Urinary bladder (tissue), 4 donors: Measurements from ENCODE around the gene PPP2R5C. TPM values are rescaled to one million over a fixed set of nuclear protein-coding genes. Genes with fewer than 3 reads are reported as not detected.

Source experiments
- DNase-seq: peaks from one replicate; pipeline ENCODE4 v3.0.0-alpha.2; 2015; ENCODE audit errors: extremely low spot score
- H3K27ac ChIP-seq: one replicate; pipeline ENCODE4 v1.5.1; 2013; ENCODE audit warnings: low read depth, mild to moderate bottlenecking, moderate library complexity
- H3K36me3 ChIP-seq: one replicate; pipeline ENCODE4 v1.6.1; 2013; ENCODE audit warnings: mild to moderate bottlenecking, moderate library complexity; ENCODE audit not compliant: insufficient read depth
- H3K4me1 ChIP-seq: one replicate; pipeline ENCODE4 v1.6.1; 2013; ENCODE audit warnings: mild to moderate bottlenecking, moderate library complexity; ENCODE audit not compliant: insufficient read depth
- H3K4me3 ChIP-seq: one replicate; pipeline ENCODE4 v1.5.1; 2013; ENCODE audit warnings: low read depth, low read length
- WGBS: extraction: QIAGEN DNeasy Blood & Tissue Kit; methylation state at CpG from one replicate; pipeline ENCODE4 v1.1.7; 2013; 5-methylcytosine and 5-hydroxymethylcytosine counted together
- polyA plus RNA-seq: library from polyadenylated mRNA; stranded (reverse); fragments of 200-250 nt; gene quantifications from one replicate; pipeline ENCODE4 v1.2.3, GENCODE V29; 2013
- total RNA-seq: library from RNA; depleted of rRNA; stranded (reverse); fragments of >200 nt; gene quantifications from one replicate; pipeline ENCODE4 v1.2.3, GENCODE V29; 2014
- donor health status: healthy with polysubstance abuse.
- donor health status: healthy.

The PPP2R5C gene
- total and polyA plus RNA-seq, 2 donors: 85.4 to 118 TPM

- no peak for DNase-seq
- WGBS: 87% methylated on average over 2 of the region's 2 CpGs
- H3K27ac ChIP-seq: no peak overlapping the region
- no peaks in the 10 kb centered on the region for H3K4me1 ChIP-seq
- no peak overlapping the region for H3K4me3 ChIP-seq
- no peaks in the 10 kb centered on the region for H3K36me3 ChIP-seq
These were observed 98.0 kb downstream of the PPP2R5C start for GRCh38 chr14:101859538-101859902.

- 100% methylated on average over 1 of the region's 1 CpG for WGBS
- Histone ChIP-seq H3K4me1 (no peaks in the 10 kb centered on the region), H3K36me3 (no peaks in the 10 kb centered on the region), H3K27ac (no peak overlapping the region), H3K4me3 (no peak overlapping the region)
- DNase-seq: no peak
These were observed 98.4 kb downstream of the PPP2R5C start for GRCh38 chr14:101859958-101860357.

- Histone ChIP-seq H3K4me1 (no peaks in the 10 kb centered on the region), H3K27ac (no peak overlapping the region), H3K36me3 (no peaks in the 10 kb centered on the region), H3K4me3 (no peak overlapping the region)
- no peak for DNase-seq
- WGBS: 89% methylated on average over 6 of the region's 6 CpGs
These were observed 100.0 kb downstream of the PPP2R5C start for GRCh38 chr14:101861464-101861863.

- WGBS: 83% methylated on average over 4 of the region's 4 CpGs
- DNase-seq: no peak
These were observed 100.7 kb downstream of the PPP2R5C start for GRCh38 chr14:101862177-101862576.

GRCh38 chr14:101862711-101863110 is 101.2 kb downstream of the PPP2R5C start:
- no peaks in the 10 kb centered on the region for H3K4me1 ChIP-seq
- no peak overlapping the region for H3K4me3 ChIP-seq
- 98% methylated on average over 4 of the region's 4 CpGs for WGBS
- H3K27ac ChIP-seq: no peak overlapping the region
- DNase-seq: no peak
- H3K36me3 ChIP-seq: no peaks in the 10 kb centered on the region

More at GRCh38 chr14:101862177-101862576, 100.7 kb downstream of the PPP2R5C start:
- Histone ChIP-seq H3K27ac (no peak overlapping the region), H3K36me3 (no peaks in the 10 kb centered on the region), H3K4me1 (no peaks in the 10 kb centered on the region), H3K4me3 (no peak overlapping the region)

GRCh38 chr14:101865288-101865687 is 103.8 kb downstream of the PPP2R5C start:
- no peak overlapping the region for H3K27ac ChIP-seq
- WGBS: 91% methylated on average over 9 of the region's 9 CpGs
- H3K4me1 ChIP-seq: no peaks in the 10 kb centered on the region
- no peak overlapping the region for H3K4me3 ChIP-seq
- H3K36me3 ChIP-seq: no peaks in the 10 kb centered on the region
- DNase-seq: no peak

GRCh38 chr14:101867854-101868253 is 106.3 kb downstream of the PPP2R5C start:
- Histone ChIP-seq H3K4me3 (no peak overlapping the region), H3K4me1 (no peaks in the 10 kb centered on the region), H3K27ac (no peak overlapping the region), H3K36me3 (no peaks in the 10 kb centered on the region)
- no peak for DNase-seq
- WGBS: 57% methylated on average over 4 of the region's 4 CpGs

GRCh38 chr14:101869217-101869616 is 107.7 kb downstream of the PPP2R5C start:
- H3K4me3 ChIP-seq: no peak overlapping the region
- WGBS: 94% methylated on average over 8 of the region's 8 CpGs
- no peak for DNase-seq
- no peaks in the 10 kb centered on the region for H3K4me1 ChIP-seq
- no peaks in the 10 kb centered on the region for H3K36me3 ChIP-seq
- no peak overlapping the region for H3K27ac ChIP-seq

GRCh38 chr14:101870273-101870939 is 108.9 kb downstream of the PPP2R5C start:
- Histone ChIP-seq H3K27ac (no peak overlapping the region), H3K36me3 (no peaks in the 10 kb centered on the region), H3K4me1 (no peaks in the 10 kb centered on the region), H3K4me3 (no peak overlapping the region)
- 82% methylated on average over 6 of the region's 6 CpGs for WGBS
- no peak for DNase-seq

- Histone ChIP-seq H3K4me3 (no peak overlapping the region), H3K4me1 (no peaks in the 10 kb centered on the region), H3K36me3 (no peaks in the 10 kb centered on the region), H3K27ac (no peak overlapping the region)
- 98% methylated on average over 4 of the region's 4 CpGs for WGBS
- DNase-seq: no peak
These were observed 110.8 kb downstream of the PPP2R5C start for GRCh38 chr14:101872346-101872745.

- Histone ChIP-seq H3K4me3 (no peak overlapping the region), H3K36me3 (no peaks in the 10 kb centered on the region), H3K27ac (no peak overlapping the region), H3K4me1 (no peaks in the 10 kb centered on the region)
- WGBS: 84% methylated on average over 3 of the region's 3 CpGs
- no peak for DNase-seq
These were observed 111.7 kb downstream of the PPP2R5C start for GRCh38 chr14:101873076-101873825.

- DNase-seq: no peak
- no peak overlapping the region for H3K27ac ChIP-seq
These were observed 112.5 kb downstream of the PPP2R5C start for GRCh38 chr14:101873991-101874390.

GRCh38 chr14:101875041-101875726 is 113.7 kb downstream of the PPP2R5C start:
- no peaks in the 10 kb centered on the region for H3K4me1 ChIP-seq
- H3K4me3 ChIP-seq: no peak overlapping the region
- DNase-seq: no peak
- no peak overlapping the region for H3K27ac ChIP-seq
- 79% methylated on average over 8 of the region's 8 CpGs for WGBS
- no peaks in the 10 kb centered on the region for H3K36me3 ChIP-seq

More at GRCh38 chr14:101873991-101874390, 112.5 kb downstream of the PPP2R5C start:
- Histone ChIP-seq H3K36me3 (no peaks in the 10 kb centered on the region), H3K4me1 (no peaks in the 10 kb centered on the region), H3K4me3 (no peak overlapping the region)
- WGBS: 73% methylated on average over 4 of the region's 4 CpGs
